Glomerular visceral epithelial cell (primary cell): ENCODE data around the gene PRKAG2.
A peak's percentile ranks its signal among the peaks of the same experiment; 100 is the strongest.
"Not testable (repeated sequence)": the region's sequence is repeated elsewhere in the genome, so short reads cannot be mapped to it uniquely, and the experiment has no call there.

Experiments
- DNase-seq: peaks from one replicate; pipeline ENCODE4 v3.0.0-alpha.2; 2016; ENCODE audit errors: extremely low spot score

The PRKAG2 gene

DNA sequence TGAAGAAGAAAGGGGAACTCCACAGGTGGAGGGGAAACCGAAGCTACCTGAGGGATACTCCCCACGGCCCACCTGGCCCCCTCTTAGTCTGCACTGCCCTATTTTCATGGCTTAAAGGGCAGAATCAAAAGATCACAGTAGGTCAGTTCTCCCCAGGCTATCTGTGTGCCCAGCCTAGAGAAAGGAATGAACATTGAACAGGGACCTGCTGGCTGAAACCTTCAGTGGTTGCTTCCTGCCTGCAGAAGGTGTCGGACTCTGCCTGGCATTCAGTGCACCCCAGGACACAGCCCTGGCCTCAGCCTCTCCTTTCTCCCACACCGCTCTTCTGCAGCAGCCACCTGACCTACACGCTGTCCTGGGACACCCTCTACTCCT, 74.5 kb downstream of the PRKAG2 start:
- no peak for DNase-seq

DNA sequence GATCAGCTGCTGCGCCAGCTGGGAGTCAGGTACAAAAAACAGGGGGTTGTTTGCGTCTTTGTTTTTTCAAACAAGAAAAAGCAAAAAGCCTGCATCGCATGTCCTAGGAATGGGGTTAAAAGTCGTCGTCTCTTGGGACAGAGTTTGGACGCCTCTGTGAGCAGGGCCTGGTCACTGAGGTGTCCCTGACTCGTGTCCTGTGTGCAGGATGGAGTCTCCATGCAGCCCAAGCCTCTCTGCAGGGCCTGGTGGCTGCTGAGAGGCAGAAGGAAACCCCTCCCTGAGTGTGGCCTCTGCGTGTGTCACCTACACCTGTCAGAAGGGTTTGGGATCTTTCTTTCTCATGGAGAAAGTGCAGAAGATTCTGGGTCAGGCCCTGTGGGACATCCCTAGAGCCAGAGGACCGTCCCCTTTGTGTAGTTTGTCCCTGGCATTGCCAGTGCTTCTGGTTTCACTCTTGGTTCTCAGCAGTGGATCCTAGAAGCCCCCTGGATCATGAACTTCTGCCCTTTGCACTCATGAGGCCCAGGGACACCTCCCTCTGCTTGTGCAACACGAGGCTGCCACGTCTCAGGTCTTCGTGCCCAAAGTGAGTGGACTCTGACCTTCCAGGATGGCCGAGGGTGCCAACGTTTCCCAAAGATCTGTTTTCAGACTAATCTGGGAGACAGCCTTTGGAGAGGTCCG, 75.0 kb downstream of the PRKAG2 start:
- DNase-seq = no peak

DNA sequence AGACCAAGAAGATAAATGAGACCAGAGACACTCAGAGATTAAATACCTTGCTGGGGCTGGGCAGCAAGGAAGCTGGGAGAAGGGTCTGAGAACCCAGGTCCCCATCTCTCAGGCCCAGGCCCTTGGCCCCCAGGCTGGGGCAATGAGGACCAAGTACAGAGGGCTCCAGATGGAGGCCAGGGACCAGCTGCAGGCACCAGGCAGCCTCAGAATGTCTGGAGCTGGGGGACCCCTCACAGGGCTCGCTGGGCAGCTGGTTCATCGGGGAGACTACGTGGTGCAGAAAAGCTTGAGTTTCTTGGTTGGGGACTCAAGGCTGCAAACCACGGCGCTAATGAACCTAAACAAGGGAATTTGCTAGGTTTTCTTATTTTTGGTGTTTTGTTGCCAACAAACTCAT, 75.6 kb downstream of the PRKAG2 start:
- no peak for DNase-seq

DNA sequence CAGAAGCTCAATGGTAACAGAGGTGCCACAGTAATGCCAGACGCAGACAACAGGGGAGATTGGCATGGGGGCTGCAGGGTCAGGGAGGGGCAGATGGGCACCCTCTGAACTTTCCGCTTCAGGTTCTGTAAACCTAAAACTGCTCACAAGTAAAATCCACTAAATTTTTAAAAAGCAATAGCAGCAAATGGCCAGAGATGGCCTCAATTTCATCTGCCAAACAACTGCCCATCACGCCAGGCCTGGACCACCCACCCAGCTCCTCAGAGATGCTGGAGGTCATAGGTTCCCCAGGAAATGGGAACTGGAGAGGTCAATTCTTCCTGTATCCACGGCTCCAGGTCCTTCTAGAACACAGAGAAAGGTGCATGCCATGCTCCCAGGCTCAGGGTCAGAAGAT, 76.1 kb downstream of the PRKAG2 start:
- no peak for DNase-seq

DNA sequence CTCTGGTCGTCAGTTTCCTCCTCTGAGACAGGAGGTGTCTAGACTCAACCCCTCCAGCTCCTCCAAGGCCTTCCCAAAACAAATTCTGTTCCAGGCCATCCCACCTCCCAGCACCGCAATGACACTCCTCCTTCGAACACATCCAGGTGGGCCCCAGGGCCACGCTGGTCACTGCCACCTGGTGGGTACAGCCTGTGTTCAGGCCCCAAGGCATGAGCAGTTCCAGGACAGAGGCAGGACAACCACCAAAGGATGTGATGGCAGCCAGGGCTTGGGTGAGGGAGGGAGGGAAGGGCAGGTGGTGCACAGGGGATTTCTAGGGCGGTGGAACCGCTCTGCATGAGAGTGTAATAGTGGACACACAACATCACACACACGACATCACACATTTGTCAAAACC, 76.5 kb downstream of the PRKAG2 start:
- no peak for DNase-seq

DNA sequence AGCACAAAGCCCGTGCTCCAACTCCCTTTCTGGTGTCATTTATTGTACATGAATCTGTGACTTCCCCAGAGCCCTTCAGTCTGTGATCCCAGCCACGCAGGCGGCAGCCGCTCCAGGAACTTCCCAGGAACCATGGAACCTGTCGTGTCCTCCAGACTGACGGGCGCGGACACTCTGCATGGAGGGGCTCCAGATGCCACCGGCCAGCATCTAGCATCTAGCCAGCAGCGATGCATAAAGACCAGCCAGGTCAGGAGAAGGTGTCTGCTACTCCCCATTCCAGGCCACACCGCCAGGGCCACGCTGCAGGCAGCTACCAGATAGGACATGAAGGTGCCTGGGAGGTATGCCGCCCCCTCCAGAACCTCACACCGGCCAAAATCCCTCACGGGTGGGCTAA, 77.4 kb downstream of the PRKAG2 start:
- no peak for DNase-seq

DNA sequence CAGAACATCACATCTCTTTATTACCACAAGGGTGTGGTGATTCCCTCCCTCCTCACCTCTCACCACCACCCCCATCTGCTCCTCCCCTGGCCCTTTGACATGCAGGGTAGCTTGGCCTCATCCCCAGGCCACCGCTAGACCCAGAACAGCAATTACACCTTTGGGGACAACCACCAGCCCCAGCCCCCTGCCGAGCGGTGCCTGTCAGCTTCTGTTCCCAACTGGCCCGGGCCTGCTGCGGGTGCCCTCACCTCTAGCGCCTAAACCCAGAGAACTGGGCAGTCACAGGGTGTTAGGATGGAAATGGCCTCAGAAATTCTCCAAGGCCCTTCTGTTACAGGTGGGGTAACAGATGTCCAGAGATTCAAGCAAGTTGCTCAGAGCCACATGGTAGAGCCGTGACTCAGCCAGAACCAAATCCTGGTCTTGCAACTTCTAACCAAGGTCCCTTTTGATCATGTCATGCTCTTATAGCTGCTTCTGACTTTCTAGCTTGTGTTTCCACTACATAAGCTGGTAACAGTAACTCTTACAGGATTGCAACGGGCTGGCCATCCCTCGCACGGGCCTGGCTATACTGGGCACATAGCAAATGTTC, 78.0 kb downstream of the PRKAG2 start:
- DNase-seq = no peak

DNA sequence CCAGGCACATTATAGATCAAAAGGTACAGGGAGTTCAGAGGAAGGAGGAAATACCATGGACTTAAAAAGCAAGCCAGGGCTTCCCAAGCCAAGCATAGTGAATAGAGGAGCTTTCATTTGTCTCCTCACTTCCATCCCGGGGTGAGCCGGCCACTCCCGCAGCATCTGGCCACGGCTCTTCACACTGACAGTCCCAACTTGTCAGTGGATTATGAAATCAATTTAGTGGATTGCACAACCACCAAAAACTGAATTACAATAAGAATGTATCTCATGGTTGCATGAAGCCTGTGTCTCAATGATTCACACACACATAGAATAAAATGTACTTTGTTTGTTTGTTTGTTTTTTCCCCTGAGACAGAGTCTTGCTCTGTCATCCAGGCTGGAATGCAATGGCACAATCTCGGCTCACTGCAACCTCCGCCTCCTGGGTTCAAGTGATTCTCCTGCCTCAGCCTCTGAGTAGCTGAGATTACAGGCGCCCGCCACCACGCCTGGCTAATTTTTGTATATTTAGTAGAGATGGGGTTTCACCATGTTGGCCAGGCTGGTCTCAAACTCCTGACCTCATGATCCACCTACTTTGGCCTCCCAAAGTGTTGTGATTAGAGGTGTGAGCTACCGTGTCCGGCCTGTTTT, 79.1 kb downstream of the PRKAG2 start:
- not testable (repeated sequence) for DNase-seq

DNA sequence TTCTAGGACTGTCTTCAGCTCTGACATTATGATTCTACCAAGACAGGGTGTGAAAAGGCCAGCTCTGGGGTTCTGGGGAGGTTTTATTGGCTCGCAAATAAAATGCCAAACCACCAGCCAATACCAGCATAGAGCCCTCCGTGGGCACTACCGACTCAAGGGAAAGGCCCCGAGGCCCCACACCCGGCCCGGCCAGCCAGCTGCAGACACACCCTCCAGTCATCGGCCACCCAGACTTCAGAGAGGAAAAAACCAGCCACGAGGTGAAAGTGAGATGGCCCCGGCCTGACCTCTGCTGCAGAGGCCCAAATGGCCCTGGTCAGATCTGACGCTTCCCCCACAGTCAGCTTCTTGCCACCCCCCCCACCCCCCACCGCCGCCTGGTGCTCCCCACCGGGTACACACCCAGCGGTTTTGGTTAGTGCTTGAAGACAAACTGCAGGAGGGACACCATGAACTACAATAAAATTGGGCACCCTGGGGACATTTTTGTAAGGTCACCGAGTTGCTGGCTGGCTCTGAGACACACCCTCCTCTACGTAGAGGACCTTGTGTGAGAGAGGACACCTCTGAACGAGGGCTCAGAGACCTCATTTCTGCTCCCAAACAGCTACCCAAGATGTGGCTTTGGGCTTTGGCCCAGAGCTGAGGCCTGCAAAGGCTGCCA, 79.9 kb downstream of the PRKAG2 start:
- no peak for DNase-seq

DNA sequence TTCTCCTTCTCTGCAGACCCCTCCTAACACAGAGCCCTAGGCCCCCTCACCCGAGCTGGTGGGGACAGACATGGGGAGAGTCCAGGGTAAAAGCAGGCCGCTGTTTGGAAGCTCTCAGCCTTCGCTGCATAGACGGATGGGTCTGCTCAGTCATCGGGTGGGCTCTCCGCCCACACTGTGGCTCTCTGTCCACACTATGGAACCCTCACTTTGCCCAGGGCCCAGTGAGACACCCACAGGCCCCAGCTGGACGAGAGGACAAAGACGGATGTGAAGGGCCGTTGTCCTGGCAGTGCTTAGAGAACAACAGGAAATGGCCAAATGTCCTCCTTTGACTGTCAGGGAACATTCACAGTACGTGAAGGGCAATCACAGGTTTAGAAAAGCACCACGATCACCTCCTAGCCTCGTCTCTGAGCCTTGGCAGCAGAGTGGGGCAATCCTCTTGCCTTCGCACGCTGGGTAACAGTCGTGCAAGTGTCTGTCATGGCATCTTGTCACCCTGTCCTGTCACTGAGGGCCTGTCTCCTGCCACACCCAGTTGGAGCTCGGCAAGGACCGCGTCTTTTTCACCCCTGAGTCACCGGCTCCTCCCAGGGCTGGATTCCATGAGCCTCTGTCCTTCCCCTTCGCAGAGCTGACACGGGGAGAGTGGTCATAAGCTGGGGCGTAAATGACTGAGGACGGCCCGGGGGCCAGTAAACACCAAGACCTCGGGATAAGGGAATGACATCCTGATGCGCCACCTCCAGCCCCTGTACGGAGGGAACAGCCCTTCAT, 80.6 kb downstream of the PRKAG2 start:
- no peak for DNase-seq

DNA sequence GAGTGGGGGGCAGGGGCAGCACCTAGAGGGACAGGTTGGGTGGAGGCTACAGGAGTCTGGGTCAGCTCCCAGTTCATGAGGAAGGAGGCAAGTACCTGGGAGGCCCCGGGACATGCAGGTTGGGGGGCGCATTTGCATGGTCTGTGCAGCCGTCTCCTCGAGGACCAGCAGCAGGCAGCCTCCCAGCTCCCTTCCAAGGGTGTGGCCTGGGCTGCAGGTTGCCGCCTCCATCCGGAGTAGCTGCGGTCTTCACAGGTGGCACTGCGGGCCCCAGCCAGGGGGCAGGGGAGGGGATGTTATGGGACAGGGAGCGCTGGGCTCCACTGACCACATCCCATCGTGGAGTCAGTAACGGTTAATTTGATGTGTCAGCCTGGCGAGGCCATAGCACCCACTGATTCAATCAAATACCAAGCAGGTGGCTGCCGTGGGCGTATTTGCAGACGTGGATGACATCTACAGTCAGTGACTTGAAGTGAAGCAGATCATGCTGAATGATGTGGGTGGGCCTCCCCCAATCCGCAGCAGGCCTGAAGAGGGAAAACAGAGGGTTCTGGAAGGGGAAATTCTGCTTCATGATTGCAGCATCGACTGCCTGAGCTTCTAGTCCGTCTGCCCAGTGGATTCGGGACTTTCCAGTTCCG, 81.6 kb downstream of the PRKAG2 start:
- DNase-seq = no peak

DNA sequence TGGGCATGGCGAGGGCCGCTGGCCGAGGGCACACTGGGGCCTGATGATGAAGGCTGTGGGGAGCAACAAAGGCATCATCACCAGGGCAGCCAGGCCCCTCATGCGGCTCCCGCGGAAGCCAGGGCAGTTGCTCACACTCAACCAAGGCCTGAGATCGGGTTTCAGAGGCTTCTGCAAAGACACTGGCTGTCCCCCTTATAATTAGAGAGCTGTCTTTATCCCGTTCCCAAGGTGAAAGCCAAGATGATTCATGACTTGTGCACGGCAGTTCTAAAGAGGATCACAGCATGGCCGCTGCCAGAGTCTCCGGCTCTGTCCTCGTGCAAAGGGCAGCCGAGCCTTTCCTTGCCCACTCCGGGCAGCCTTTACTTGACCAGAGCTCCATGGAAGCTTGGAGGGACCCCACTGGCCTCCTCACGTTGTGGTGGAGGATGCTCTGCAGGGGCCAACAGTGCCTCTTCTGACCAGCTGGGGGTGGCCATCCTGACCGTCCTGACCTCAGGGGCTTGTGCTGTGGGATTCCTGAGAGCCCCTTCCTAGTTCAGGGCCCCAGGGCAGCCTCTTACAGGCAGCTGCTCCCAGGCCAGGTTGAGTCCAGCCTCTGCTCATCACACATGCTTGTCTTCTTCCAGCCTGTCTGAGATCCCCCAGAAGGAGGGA, 82.3 kb downstream of the PRKAG2 start:
- no peak for DNase-seq

DNA sequence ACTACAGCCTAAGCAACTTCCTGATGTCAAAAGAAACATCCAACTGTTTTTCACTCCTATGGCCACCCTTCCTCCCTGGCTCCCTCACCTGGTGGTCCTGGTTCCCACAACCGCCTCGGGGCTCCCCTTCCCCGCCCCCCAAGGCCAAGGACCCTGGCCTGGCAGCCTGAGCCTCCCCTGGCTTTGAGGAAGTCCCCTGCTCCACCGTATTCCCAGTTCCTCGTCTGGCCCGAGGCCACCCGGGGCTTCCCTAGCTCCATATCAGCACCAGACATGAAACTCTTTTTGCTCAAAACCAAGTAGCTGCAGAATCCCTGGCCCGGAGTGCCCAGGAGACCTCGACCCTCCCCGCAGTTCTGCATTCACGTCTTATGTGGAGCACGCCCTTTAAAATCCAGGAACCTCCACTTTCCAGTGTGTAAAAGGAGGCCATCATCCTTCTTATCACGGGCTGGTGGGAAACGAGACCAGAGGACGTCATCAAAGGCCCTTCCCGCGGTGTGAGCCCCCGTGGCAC, 82.9 kb downstream of the PRKAG2 start:
- DNase-seq = no peak

DNA sequence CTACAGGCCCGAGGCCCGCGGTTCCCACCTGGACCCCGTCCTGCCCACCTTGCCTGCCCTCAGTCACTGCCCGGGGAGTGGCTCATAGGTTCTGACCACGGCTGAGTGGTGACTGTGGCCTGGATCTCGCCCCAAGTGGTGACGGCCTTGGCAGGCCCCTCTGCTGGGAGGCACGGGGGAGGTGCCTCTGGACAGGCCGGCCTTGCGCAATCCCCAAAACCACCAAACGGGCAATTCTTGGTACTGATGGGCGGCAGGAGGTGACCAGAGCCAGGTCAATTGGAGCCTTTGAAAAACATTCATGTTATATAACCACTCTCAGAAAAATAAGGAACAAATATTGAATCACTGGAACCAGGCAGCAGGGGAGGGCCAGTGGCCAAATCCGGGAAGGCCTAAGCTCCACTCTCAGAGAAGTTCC, 83.4 kb downstream of the PRKAG2 start:
- DNase-seq = peak; percentile 8

DNA sequence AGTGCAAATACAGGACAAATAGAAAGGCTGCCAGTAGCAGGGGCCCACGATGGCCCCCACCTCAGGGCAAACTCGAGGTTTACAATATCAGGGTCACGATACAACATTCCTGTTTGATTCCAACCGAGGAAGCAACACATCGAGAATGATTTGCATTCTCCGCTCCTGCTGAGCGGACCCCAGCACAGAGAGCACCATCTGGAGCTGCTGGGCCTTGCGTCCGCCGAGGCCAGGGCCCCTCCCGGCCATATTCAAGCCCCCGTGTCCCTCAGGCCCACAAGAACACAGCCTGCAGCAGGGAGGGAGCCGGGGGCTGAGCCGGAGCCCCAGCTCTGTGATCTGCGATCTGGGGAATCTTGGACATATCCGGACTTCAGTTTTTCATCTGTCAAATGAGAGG, 84.3 kb downstream of the PRKAG2 start:
- no peak for DNase-seq

DNA sequence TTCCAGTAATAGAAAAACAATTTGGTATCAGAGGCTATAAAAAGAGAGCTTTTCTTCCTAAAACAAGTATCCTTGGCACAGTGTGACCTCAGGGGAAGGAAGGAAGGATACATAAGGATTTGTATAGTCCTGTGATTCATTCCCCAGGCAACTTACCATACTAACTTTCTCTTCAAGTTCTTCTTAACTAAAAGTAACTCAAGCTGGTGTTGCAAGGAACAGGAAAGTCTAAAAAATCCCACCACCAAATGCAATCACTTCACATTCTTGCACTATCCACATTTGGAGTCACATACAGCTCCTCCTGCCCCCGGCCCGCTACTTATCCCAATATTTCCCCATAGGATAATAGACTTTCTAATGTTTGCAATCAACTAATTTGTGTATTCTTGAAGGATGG, 84.8 kb downstream of the PRKAG2 start:
- DNase-seq = no peak

DNA sequence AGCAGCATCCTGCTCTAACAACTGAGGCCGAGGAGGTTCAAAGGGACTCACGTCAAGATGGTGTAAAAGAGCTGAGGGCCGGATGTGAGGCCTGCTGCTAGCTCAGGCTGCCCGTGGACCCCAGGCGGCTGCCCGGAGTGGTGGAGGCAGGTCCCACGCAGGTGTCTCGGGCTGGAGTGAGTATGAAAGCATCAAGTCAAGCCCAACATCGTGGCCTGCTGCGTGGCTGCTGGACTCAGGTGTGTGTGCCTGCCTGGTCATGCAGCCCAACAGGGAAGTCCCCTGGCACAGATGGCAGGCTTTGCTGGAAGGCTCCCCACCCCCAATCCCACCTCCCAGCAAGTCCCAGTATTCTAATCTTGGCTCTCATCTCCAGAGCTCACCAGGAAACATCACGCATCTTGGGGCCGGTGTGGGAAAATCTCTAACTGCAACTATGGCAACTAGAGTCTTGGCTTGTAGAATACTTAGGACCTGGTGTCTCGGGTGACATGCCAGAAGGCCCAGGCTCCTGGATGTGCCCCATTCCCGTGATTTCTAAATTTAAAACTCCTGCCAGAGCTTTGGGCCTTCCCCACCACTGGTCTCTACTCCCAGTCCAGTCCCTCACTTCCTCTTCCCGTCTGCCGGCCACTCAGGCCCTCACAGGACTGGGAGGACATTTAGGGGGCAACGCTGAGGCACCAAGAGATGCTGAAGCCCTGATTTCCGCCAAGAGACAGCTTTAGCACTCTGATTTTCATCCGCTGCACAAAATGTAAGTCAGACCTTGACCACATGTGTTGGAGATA, 85.9 kb downstream of the PRKAG2 start:
- DNase-seq = no peak

DNA sequence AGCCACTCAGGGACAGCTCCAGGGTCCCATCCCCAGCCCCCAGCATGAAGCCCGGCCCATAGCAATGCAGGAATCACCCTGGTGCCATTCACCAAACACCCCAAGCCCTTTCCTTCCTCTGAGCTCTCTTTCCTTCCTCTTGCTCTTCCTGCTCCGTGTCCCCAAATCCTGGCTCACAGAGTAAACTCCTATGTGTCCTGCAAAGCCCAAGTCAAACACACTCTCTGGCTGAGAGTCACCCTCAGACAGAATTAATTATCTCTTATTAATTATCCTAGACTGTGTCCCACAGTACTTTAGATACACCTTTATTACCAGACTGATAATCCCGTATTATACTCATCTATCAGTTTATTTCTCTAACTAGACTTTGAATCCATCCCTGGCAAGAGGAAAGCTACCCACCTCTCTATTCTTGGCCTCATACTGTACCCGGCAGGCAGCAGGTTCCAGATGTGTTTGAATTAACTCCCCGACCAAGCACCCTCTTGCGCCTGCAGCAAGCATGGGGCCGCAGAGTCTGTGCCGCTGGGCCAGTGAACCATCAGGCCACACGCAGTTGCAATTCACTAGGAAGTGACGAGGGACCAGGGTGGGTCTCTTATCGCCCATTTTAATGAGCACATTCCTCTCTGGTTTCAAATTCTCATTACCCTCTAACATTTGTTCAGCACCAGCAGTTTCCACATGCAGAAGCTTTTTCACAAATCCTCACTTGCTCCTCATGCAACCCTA, 86.7 kb downstream of the PRKAG2 start:
- no peak for DNase-seq

DNA sequence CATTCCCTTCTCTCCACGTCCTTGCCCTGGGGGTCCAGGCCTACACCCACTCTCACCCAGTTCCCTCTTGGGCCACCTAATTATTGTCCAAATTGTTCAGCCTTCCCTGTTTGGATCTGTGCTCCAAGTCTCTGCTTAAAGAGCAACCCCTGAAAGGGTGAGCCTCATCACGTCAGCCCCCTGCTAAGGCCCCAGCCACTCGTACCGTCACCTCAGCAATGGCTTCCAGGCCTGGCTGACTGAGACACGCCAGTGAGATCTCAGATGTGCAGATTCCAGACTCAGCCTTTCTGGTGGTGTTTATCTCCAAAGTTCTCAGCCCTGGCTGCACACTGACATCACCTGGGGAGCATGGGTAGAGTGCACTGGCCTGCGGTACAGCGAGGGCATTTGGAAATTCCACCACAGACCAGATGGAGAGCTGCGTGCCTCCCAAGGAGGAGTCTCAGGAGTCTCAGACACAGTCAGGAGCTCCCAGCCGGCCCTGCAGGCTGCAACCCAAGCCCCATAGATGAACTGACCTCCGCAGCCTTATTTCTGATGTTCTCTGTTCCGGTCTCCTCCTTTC, 87.5 kb downstream of the PRKAG2 start:
- no peak for DNase-seq
